Measurements from ENCODE around the gene IGF2R. TPM values are rescaled to one million over a fixed set of nuclear protein-coding genes. Genes with fewer than 3 reads are reported as not detected.
A peak's percentile ranks its signal among the peaks of the same experiment; 100 is the strongest.

The IGF2R gene
- total RNA-seq, 2 experiments from 2014 or later = 57.4 to 59.8 TPM

- CTCF ChIA-PET = no interaction called here
- peak overlapping the region; percentile 20 for H3K27ac Mint-ChIP-seq
- POLR2A ChIA-PET = no interaction called here
- H3K4me1 Mint-ChIP-seq (ENCODE audit: low read depth) = peaks cover 59% of the 10 kb centered on the region
- H3K36me3 Mint-ChIP-seq (ENCODE audit: low read depth) = peaks cover 36% of the 10 kb centered on the region
- no peaks in the 10 kb centered on the region for H3K27me3 Mint-ChIP-seq (ENCODE audit: low read depth)
- no peak for DNase-seq
- ATAC-seq = no peak
- no peak overlapping the region for H3K4me3 Mint-ChIP-seq
- no peaks in the 10 kb centered on the region for H3K9me3 Mint-ChIP-seq (ENCODE audit: insufficient read depth)
Measured at GRCh38 chr6:159988983-159989454, 20.1 kb downstream of the IGF2R start.

GRCh38 chr6:159989492-159990480, 20.9 kb downstream of the IGF2R start:
- ATAC-seq (no peak), DNase-seq (no peak)
- CTCF ChIA-PET = interaction anchor here (1.0 to 2.3 kb wide), 3 partner anchors 8 to 298 kb away, joined by 3 to 7 read pairs (median 3); no protein-coding TSS in a partner anchor
- POLR2A ChIA-PET = no interaction called here
- Mint-ChIP-seq H3K4me1 (ENCODE audit: low read depth) (peaks cover 59% of the 10 kb centered on the region), H3K27me3 (ENCODE audit: low read depth) (no peaks in the 10 kb centered on the region), H3K9me3 (ENCODE audit: insufficient read depth) (peaks cover 7% of the 10 kb centered on the region), H3K36me3 (ENCODE audit: low read depth) (peaks cover 43% of the 10 kb centered on the region), H3K27ac (no peak overlapping the region), H3K4me3 (no peak overlapping the region)

- H3K27me3 Mint-ChIP-seq (ENCODE audit: low read depth) = no peaks in the 10 kb centered on the region
- H3K4me3 Mint-ChIP-seq = no peak overlapping the region
- peaks cover 53% of the 10 kb centered on the region for H3K4me1 Mint-ChIP-seq (ENCODE audit: low read depth)
- no peak for DNase-seq
- ATAC-seq = no peak
- H3K27ac Mint-ChIP-seq = no peak overlapping the region
- H3K36me3 Mint-ChIP-seq (ENCODE audit: low read depth) = peaks cover 56% of the 10 kb centered on the region
- H3K9me3 Mint-ChIP-seq (ENCODE audit: insufficient read depth) = peaks cover 19% of the 10 kb centered on the region
- POLR2A ChIA-PET = no interaction called here
- CTCF ChIA-PET = no interaction called here
Measured at GRCh38 chr6:159992366-159992765, 23.5 kb downstream of the IGF2R start.

- Mint-ChIP-seq H3K27me3 (ENCODE audit: low read depth) (no peaks in the 10 kb centered on the region), H3K4me1 (ENCODE audit: low read depth) (peaks cover 56% of the 10 kb centered on the region), H3K4me3 (no peak overlapping the region), H3K27ac (no peak overlapping the region), H3K9me3 (ENCODE audit: insufficient read depth) (peaks cover 19% of the 10 kb centered on the region), H3K36me3 (ENCODE audit: low read depth) (peaks cover 77% of the 10 kb centered on the region)
- no peak for ATAC-seq
- ChIA-PET CTCF (interaction anchor here (1.0 to 1.1 kb wide), 2 partner anchors 9 to 21 kb away, joined by 3 read pairs; no protein-coding TSS in a partner anchor), POLR2A (no interaction called here)
- no peak for DNase-seq
Measured at GRCh38 chr6:159995405-159995804, 26.5 kb downstream of the IGF2R start.

GRCh38 chr6:159996087-159996622, 27.3 kb downstream of the IGF2R start:
- no peak for ATAC-seq
- H3K4me1 Mint-ChIP-seq (ENCODE audit: low read depth) = peaks cover 57% of the 10 kb centered on the region
- H3K9me3 Mint-ChIP-seq (ENCODE audit: insufficient read depth) = peaks cover 19% of the 10 kb centered on the region
- H3K4me3 Mint-ChIP-seq = no peak overlapping the region
- no peak for DNase-seq
- H3K27me3 Mint-ChIP-seq (ENCODE audit: low read depth) = no peaks in the 10 kb centered on the region
- H3K27ac Mint-ChIP-seq = no peak overlapping the region
- peaks cover 75% of the 10 kb centered on the region for H3K36me3 Mint-ChIP-seq (ENCODE audit: low read depth)
- ChIA-PET CTCF (interaction anchor here (1.0 to 1.1 kb wide), 2 partner anchors 9 to 20 kb away, joined by 3 read pairs; no protein-coding TSS in a partner anchor), POLR2A (interaction anchor here (0.8 kb wide), 1 partner anchor 20 kb away, joined by 3 read pairs; no protein-coding TSS in a partner anchor)

GRCh38 chr6:159996626-159997497, 28.0 kb downstream of the IGF2R start:
- no peak for ATAC-seq
- peaks cover 57% of the 10 kb centered on the region for H3K4me1 Mint-ChIP-seq (ENCODE audit: low read depth)
- POLR2A ChIA-PET = interaction anchor here (0.8 kb wide), 1 partner anchor 19 kb away, joined by 3 read pairs; no protein-coding TSS in a partner anchor

GRCh38 chr6:159997498-159998101, 28.7 kb downstream of the IGF2R start:
- CTCF ChIA-PET = no interaction called here
- H3K4me3 Mint-ChIP-seq = no peak overlapping the region
- no peak for DNase-seq
- H3K4me1 Mint-ChIP-seq (ENCODE audit: low read depth) = peaks cover 59% of the 10 kb centered on the region
- POLR2A ChIA-PET = interaction anchor here (0.8 to 1.1 kb wide), 2 partner anchors 18 to 29 kb away, joined by 3 read pairs; no protein-coding TSS in a partner anchor
- ATAC-seq = no peak
- peaks cover 65% of the 10 kb centered on the region for H3K36me3 Mint-ChIP-seq (ENCODE audit: low read depth)
- H3K9me3 Mint-ChIP-seq (ENCODE audit: insufficient read depth) = peaks cover 19% of the 10 kb centered on the region
- no peak overlapping the region for H3K27ac Mint-ChIP-seq
- no peaks in the 10 kb centered on the region for H3K27me3 Mint-ChIP-seq (ENCODE audit: low read depth)

More at GRCh38 chr6:159996626-159997497, 28.0 kb downstream of the IGF2R start:
- Mint-ChIP-seq H3K27ac (no peak overlapping the region), H3K9me3 (ENCODE audit: insufficient read depth) (peaks cover 19% of the 10 kb centered on the region), H3K27me3 (ENCODE audit: low read depth) (no peaks in the 10 kb centered on the region), H3K4me3 (no peak overlapping the region), H3K36me3 (ENCODE audit: low read depth) (peaks cover 70% of the 10 kb centered on the region)
- CTCF ChIA-PET = no interaction called here
- DNase-seq = no peak

GRCh38 chr6:159998538-159998937, 29.7 kb downstream of the IGF2R start:
- Mint-ChIP-seq H3K4me3 (no peak overlapping the region), H3K27ac (no peak overlapping the region), H3K36me3 (ENCODE audit: low read depth) (peaks cover 56% of the 10 kb centered on the region), H3K4me1 (ENCODE audit: low read depth) (peaks cover 50% of the 10 kb centered on the region), H3K27me3 (ENCODE audit: low read depth) (no peaks in the 10 kb centered on the region), H3K9me3 (ENCODE audit: insufficient read depth) (peaks cover 19% of the 10 kb centered on the region)
- ChIA-PET CTCF (no interaction called here), POLR2A (interaction anchor here (1.1 kb wide), 1 partner anchor 30 kb away, joined by 3 read pairs; no protein-coding TSS in a partner anchor)
- ATAC-seq (no peak), DNase-seq (no peak)

GRCh38 chr6:159999240-159999671, 30.4 kb downstream of the IGF2R start:
- no peaks in the 10 kb centered on the region for H3K27me3 Mint-ChIP-seq (ENCODE audit: low read depth)
- ChIA-PET CTCF (interaction anchor here (0.6 to 1.4 kb wide), 4 partner anchors 9 to 177 kb away, joined by 3 to 4 read pairs (median 4); no protein-coding TSS in a partner anchor), POLR2A (no interaction called here)
- peak overlapping the region; percentile 27 for H3K27ac Mint-ChIP-seq
- peaks cover 55% of the 10 kb centered on the region for H3K36me3 Mint-ChIP-seq (ENCODE audit: low read depth)
- ATAC-seq (peak; percentile 57), DNase-seq (no peak)
- H3K4me3 Mint-ChIP-seq = no peak overlapping the region
- peaks cover 46% of the 10 kb centered on the region for H3K4me1 Mint-ChIP-seq (ENCODE audit: low read depth)
- H3K9me3 Mint-ChIP-seq (ENCODE audit: insufficient read depth) = peaks cover 18% of the 10 kb centered on the region

GRCh38 chr6:160000280-160000704, 31.4 kb downstream of the IGF2R start:
- no peak for ATAC-seq
- ChIA-PET CTCF (interaction anchor here (1.3 to 1.4 kb wide), 2 partner anchors 10 to 17 kb away, joined by 3 to 4 read pairs; no protein-coding TSS in a partner anchor), POLR2A (no interaction called here)
- Mint-ChIP-seq H3K4me3 (no peak overlapping the region), H3K27ac (no peak overlapping the region), H3K27me3 (ENCODE audit: low read depth) (no peaks in the 10 kb centered on the region), H3K4me1 (ENCODE audit: low read depth) (peaks cover 43% of the 10 kb centered on the region), H3K9me3 (ENCODE audit: insufficient read depth) (peaks cover 8% of the 10 kb centered on the region), H3K36me3 (ENCODE audit: low read depth) (peaks cover 55% of the 10 kb centered on the region)
- no peak for DNase-seq
